Measurements from ENCODE around the gene STBD1. TPM values are rescaled to one million over a fixed set of nuclear protein-coding genes. Genes with fewer than 3 reads are reported as not detected.

Gene STBD1
- 1 to 10 TPM; 1.8 to 3.8 (median 2.4) TPM for total RNA-seq

- H3K4me1 ChIP-seq: peaks cover 0 to 44% (median 18%) of the 10 kb centered on the region in 3 donors
- intact Hi-C loops (cut with DNase I): loop anchor here (10.0 kb wide), 1 partner anchor 121 kb away; no protein-coding TSS in a partner anchor
- no peaks in the 10 kb centered on the region for H3K27me3 ChIP-seq
- DNase-seq: no peak
- peaks cover 0 to 19% (median 0%) of the 10 kb centered on the region in 3 donors for H3K36me3 ChIP-seq
- H3K27ac ChIP-seq: peak within 1 kb of the TSS; percentile 79 to 93 (median 84)
- 3 to 8% methylated on average over 5 of the region's 85 CpGs for WGBS, 2 donors
- peak in 2 of 4 donors; percentile 15 to 33 for TF ChIP-seq POLR2A (IDR thresholded peaks at IDR 0.05)
- no peak for TF ChIP-seq CTCF (IDR thresholded peaks at IDR 0.05)
- H3K9me3 ChIP-seq: no peaks in the 10 kb centered on the region
- peak within 1 kb of the TSS; percentile 80 to 96 (median 84) for H3K4me3 ChIP-seq
Observed at GRCh38 chr4:76305971-76306881, at the start of gene STBD1. TSS of gene STBD1 (plus strand) at chr4:76306733. CDS start at chr4:76306770, 37 bp downstream.

- Histone ChIP-seq H3K36me3 (no peaks in the 10 kb centered on the region), H3K27ac (no peak overlapping the region), H3K27me3 (peaks cover 0 to 41% (median 0%) of the 10 kb centered on the region in 4 donors), H3K4me3 (no peak overlapping the region), H3K9me3 (no peaks in the 10 kb centered on the region), H3K4me1 (peaks cover 0 to 2% (median 2%) of the 10 kb centered on the region in 3 donors)
- WGBS, 2 donors: 71 to 86% methylated on average over 1 of the region's 1 CpG
- no peak for DNase-seq
- intact Hi-C loops (cut with DNase I): no loop called here
- TF ChIP-seq CTCF (IDR thresholded peaks at IDR 0.05): no peak
- TF ChIP-seq POLR2A (IDR thresholded peaks at IDR 0.05): no peak
Observed at GRCh38 chr4:76256968-76257367, 49.6 kb upstream of the STBD1 start.

GRCh38 chr4:76257824-76258223, 48.7 kb upstream of the STBD1 start:
- H3K36me3 ChIP-seq: no peaks in the 10 kb centered on the region
- 94 to 95% methylated on average over 3 of the region's 3 CpGs for WGBS, 2 donors
- no peaks in the 10 kb centered on the region for H3K4me1 ChIP-seq
- H3K27ac ChIP-seq: no peak overlapping the region
- no peak for DNase-seq
- intact Hi-C loops (cut with DNase I): no loop called here
- TF ChIP-seq POLR2A (IDR thresholded peaks at IDR 0.05) (no peak), CTCF (IDR thresholded peaks at IDR 0.05) (no peak)
- H3K4me3 ChIP-seq: no peak overlapping the region
- H3K9me3 ChIP-seq: no peaks in the 10 kb centered on the region
- peaks cover 0 to 33% (median 0%) of the 10 kb centered on the region in 4 donors for H3K27me3 ChIP-seq

- Histone ChIP-seq H3K4me3 (no peak overlapping the region), H3K9me3 (no peaks in the 10 kb centered on the region), H3K36me3 (no peaks in the 10 kb centered on the region), H3K4me1 (no peaks in the 10 kb centered on the region), H3K27ac (no peak overlapping the region), H3K27me3 (peaks cover 0 to 38% (median 0%) of the 10 kb centered on the region in 4 donors)
- TF ChIP-seq POLR2A (IDR thresholded peaks at IDR 0.05) (no peak), CTCF (IDR thresholded peaks at IDR 0.05) (no peak)
- 48 to 50% methylated on average over 1 of the region's 1 CpG for WGBS, 2 donors
- no peak for DNase-seq
- intact Hi-C loops (cut with DNase I): no loop called here
Observed at GRCh38 chr4:76260571-76260970, 46.0 kb upstream of the STBD1 start.

GRCh38 chr4:76265631-76266218, 40.8 kb upstream of the STBD1 start:
- intact Hi-C loops (cut with DNase I): no loop called here
- Histone ChIP-seq H3K4me1 (no peaks in the 10 kb centered on the region), H3K36me3 (no peaks in the 10 kb centered on the region), H3K27ac (no peak overlapping the region), H3K4me3 (no peak overlapping the region), H3K9me3 (no peaks in the 10 kb centered on the region), H3K27me3 (peaks cover 0 to 33% (median 0%) of the 10 kb centered on the region in 4 donors)
- TF ChIP-seq POLR2A (IDR thresholded peaks at IDR 0.05): no peak
- TF ChIP-seq CTCF (IDR thresholded peaks at IDR 0.05): no peak
- DNase-seq: no peak
- WGBS, 2 donors: 87 to 89% methylated on average over 6 of the region's 6 CpGs

Measured in esophagus squamous epithelium (tissue), 5 donors.